Activated T-cell treated with anti-CD3 and anti-CD28 coated beads for 48 hours (primary cell): ENCODE measurements around the gene LSM14A.
"Not testable (repeated sequence)": the region's sequence is repeated elsewhere in the genome, so short reads cannot be mapped to it uniquely, and the experiment has no call there.

ENCODE experiments used
- DNase-seq: peaks from one replicate; pipeline ENCODE4 v3.0.0-alpha.2; 2020; ENCODE audit warnings: low read depth

LSM14A gene

GRCh38 chr19:34191355-34191962 lies 19.2 kb downstream of the LSM14A start:
- DNase-seq = no peak

DNA sequence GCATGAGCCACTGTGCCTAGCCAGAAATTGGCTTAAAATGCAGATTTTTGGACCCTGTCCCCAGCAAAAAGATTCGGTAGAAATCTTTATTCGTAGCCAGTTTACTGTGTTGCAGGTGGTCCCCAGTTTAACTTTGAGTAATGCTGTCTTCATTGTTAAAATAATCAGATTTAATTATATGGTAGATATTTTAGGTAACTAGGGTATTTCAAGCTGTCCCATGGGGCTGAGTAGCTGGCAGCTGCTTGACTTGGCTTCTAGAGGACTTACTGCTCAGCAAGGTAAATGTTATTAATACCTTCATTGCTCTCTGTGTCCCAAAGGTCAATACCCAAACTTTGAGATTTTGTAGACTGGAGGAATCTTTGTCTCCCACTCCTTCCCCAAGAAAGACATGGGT lies 21.1 kb downstream of the LSM14A start:
- DNase-seq = no peak

DNA sequence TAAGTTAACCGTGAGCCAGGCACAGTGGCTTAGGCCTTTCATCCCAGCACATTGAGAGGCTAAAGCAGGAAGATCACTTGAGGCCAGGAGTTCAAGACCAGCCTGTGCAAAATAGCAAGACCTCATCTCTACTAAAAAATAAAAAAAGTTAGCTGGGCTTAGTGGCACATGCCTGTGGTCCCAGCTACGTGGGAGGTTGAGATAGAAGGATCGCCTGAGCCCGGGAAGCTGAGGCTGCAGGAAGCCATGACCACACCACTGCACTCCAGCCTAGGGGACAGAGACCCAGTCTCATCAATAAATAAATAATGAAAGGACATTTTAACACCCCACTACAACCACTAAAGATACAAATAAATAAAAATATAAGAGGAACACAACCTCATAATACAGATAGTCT lies 21.6 kb downstream of the LSM14A start:
- DNase-seq = no peak

DNA sequence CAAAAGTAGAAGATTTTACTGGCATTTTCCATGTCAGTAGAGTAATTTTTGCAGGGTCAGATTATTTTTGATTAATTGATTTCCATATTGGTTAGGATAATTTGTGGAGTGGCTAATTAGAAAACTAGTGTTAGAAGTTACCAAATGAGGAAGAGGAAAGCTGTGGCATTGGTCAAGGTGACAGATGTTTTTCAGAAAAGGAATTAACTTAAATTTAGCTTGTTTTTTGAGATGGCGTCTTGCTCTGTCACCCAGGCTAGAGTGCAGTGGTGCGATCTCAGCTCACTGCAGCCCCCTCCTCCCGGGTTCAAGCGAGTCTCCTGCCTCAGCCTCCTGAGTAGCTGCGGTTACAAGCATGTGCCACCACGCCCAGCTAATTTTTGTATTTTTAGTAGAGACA lies 28.8 kb downstream of the LSM14A start:
- no peak for DNase-seq

DNA sequence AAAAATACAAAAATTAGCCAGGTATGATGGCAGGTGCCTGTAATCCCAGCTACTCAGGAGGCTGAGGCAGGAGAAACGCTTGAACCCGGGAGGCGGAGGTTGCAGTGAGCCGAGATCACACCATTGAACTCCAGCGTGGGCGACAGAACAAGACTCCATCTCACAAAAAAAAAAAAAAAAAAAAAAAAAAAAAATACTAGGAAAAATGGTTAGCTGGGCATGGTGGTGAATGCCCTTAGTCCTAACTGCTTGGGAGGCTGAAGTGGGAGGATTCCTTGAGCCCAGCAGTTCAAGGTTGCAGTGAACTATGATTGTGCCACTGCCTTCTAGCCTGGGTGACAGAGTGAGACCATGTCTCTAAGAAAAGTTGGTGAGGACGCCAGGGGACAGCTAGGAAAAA lies 33.0 kb downstream of the LSM14A start:
- not testable (repeated sequence) for DNase-seq

- DNase-seq = no peak
Measured at GRCh38 chr19:34208291-34208884, 36.1 kb downstream of the LSM14A start.

GRCh38 chr19:34209726-34210125 lies 37.4 kb downstream of the LSM14A start:
- DNase-seq = no peak

GRCh38 chr19:34213283-34213682 lies 41.0 kb downstream of the LSM14A start:
- no peak for DNase-seq

DNA sequence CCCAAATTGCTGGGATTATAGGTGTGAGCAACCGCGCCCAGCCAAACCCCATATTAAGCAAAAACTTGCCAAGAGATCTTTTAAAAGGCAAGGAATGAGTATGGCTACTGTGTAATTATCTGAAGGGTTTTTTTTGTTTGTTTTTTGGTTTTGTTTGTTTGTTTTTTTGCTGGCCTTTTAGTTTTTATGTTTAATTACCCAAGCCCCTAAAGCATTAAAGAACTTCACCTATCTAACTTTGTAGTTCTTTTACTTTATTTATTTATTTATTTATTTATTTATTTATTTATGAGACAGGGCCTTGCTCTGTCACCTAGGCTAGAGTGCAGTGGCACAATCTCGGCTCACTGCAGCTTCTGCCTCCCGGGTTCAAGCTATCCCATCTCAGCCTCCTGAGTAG lies 41.7 kb downstream of the LSM14A start:
- no peak for DNase-seq

DNA sequence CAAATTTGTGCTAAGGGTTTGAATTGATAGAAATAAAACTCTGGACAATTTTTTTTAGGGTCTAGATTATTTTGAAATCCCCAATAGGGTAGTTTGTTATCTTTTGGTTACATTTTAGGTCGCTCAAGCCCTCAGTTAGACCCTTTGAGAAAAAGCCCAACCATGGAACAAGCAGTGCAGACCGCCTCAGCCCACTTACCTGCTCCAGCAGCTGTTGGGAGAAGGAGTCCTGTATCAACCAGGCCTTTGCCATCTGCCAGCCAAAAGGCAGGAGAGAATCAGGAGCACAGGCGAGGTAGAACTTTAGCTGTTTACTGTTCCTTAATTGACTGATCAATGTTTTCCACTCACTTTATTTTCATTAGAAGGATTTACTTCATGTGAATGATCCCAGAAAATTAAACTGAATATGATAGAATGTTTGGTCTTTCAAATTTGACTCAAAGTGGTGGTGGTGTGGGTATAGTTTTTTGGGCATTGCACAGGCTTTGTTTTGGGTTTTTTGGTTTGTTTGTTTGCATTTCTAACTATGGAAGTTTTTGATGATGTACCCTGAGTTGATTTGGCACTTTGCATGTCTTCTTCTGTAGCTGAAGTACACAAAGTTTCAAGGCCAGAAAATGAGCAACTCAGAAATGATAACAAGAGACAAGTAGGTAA lies 42.8 kb downstream of the LSM14A start:
- DNase-seq = no peak

GRCh38 chr19:34215666-34216038 lies 43.3 kb downstream of the LSM14A start:
- DNase-seq = no peak

GRCh38 chr19:34216745-34217219 lies 44.5 kb downstream of the LSM14A start:
- DNase-seq = not testable (repeated sequence)

DNA sequence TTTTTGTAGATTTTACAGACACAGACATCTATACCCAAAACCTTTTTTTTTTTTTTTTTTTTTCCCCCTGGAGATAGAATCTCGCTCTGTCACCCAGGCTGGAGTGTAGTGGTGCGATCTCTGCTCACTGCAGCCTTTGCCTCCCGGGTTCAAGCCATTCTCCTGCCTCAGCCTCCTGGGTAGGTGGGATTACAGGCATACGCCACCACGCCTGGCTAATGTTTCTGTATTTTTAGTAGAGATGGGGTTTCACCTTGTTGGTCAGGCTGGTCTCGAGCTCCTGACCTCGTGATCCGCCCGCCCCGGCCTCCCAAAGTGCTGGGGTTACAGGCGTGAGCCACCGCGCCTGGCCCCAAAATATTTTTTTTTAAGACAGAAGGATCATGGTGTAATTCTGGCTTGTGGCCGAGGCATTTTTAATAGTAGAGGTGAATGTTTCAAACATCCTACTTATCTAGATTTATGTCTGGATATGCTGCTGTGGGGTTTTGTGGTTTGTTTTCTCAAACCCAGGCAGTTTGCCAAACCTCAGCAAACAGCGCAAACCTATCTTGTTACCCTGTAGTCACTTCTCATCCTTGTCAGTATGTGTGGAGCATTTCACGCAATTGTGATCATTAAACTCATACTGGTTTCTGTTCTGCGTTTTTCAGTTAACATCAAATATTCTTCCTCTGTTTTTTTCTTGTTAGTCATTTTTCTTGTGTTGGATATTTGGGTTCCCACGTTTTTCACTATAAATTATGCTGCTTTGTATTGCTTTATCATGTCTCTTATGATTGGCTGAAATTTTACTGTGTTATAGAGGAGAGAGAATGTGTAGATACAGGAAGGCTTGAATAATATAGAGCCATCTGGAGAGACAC lies 45.9 kb downstream of the LSM14A start:
- DNase-seq = peak; percentile 60

DNA sequence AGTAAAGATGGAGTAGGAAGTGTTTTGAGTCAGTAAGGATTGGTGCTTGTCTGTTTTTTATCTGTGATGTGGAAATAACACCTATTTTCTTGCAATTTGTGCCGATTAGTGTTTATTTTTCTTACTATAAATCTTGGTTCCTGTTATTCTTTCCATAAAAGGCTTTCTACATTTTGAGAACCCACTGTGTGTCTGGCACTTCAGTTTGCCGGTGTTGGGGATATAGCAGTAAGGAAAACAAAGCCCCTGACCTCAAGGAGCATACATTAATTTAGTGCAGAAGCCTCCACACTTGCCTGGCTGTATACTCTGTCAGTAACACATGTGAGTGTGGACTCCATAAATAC lies 46.5 kb downstream of the LSM14A start:
- DNase-seq = no peak

DNA sequence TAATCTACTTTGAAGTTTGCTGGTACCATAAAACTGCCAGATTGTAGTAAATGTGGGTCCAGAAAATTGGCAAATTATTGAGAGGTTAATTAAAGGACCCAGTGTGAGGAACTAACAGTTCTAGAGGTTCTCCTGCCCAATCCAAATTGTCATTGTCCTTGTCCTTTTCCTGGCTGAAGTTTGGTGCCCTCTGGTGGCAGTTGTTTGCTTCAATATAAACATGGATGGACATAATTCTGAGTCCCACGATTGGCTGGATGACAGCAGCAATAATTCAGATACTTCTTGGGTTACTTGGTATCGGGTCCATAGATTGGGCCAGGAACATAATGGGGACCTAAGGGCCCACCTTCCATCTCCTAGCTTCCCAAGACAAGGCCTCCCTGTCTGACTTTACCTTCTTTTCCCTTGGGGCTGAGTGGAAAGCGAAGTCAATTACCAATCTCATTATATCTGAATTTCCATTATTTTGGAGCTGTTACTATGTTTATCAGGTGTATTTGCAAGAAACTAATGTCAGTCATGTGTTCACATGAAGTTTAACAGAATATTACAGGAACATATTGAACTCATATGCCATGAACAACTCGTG lies 48.3 kb downstream of the LSM14A start:
- peak; percentile 46 for DNase-seq

DNA sequence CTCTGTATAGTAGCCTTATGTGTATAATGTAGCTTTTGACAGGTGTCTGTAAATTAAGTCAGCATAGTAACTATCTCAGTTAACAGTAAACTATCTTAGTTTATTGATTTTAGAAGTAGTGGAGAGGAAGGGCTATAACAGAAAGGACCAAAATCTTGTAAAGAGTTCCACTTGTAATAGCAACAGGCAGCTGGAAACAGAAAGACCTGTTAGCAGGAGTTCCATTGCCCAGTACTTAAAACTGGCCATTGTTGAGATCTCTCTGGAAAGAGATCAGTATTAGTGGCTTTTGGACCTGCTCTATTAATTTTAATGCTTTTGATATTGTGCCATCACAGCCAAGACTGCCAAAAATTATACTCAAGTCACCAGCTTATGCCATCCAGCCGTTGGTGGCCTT lies 50.1 kb downstream of the LSM14A start:
- DNase-seq = no peak

GRCh38 chr19:34224996-34225658 lies 52.8 kb downstream of the LSM14A start:
- no peak for DNase-seq

GRCh38 chr19:34225659-34226015 lies 53.3 kb downstream of the LSM14A start:
- DNase-seq = no peak

- no peak for DNase-seq
Measured at GRCh38 chr19:34226036-34226435, 53.7 kb downstream of the LSM14A start.

DNA sequence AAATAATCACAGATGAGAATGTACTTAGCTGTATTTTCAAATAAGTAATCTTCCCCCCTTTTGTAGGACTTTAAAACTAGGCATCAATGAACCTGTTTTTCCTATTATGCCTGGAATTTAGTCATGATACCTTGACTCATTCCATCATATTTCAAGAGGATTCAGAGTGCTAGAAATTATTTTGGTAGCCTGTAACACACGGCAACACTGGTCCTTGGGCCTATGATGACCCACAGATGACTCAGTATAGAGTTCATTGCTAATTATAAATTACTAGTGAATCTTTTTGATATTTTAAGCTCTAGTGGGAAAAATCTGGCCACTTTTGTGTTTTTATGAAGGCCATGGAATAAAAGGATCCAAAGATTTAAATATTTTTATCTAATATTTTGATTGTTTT lies 56.0 kb downstream of the LSM14A start:
- no peak for DNase-seq

DNA sequence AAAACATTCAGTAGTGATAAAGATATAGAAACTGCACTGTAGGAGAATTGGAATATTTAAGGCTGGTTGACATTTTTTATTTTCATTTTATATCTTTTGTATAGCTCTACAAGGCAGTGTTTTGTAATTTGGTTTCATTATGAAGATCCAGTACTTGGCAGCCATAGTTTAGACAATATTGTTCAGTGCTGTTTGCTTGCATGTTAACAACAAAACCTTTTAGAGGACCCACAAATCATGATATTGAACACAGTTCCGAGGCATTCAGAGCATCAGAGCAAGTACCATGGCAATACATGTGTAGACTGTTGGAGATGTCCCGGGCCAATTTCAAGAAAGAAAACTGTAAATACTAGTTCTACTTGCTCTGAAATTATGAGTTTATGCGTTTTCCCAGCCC lies 56.5 kb downstream of the LSM14A start:
- DNase-seq = no peak

- DNase-seq = no peak
Measured at GRCh38 chr19:34229721-34230120, 57.4 kb downstream of the LSM14A start.
